HepG2 (cell line): ENCODE results near the gene ARHGAP26. TPM values are rescaled to one million over a fixed set of nuclear protein-coding genes. Genes with fewer than 3 reads are reported as not detected.

ENCODE experiments used
- ATAC-seq: fragments of 200-7000 bp; cut with Tn5 transposase; 3 replicates; pipeline ENCODE4 v1.9.1; 2020; ENCODE audit warnings: mild to moderate bottlenecking, moderate library complexity
- BruUV-seq: library from RNA; stranded (reverse); fragments of 400-500 nt; replicated peaks from 2 replicates; lab custom pipeline; 2021; lab: Mats Ljungman, UMichigan
- CTCF ChIA-PET: fragments of 300-600 bp; formaldehyde crosslinking; extraction: SDS; loops from one replicate; lab custom pipeline; 2021; ENCODE audit warnings: low total read pairs, inconsistent platforms, low intra/inter-chr PET ratio; lab: Yijun Ruan, JAX
- POLR2A ChIA-PET: fragments of 350-600 bp; sonication (Branson Sonifier 250); formaldehyde crosslinking; loops from one replicate; lab custom pipeline; 2020; ENCODE audit warnings: antibody characterized with exemption, inconsistent platforms; lab: Yijun Ruan, JAX
- DNase-seq: peaks from one replicate; pipeline ENCODE4 v3.0.0-alpha.2; 2015; ENCODE audit warnings: low spot score
- FAIRE-seq: peaks from 3 replicates; lab custom pipeline; 2011; peaks lifted over from hg19 to GRCh38; lab: Jason Lieb, UNC
- H2AFZ ChIP-seq: one replicate; pipeline ENCODE4 v1.6.1; 2011; ENCODE audit warnings: low read length, inconsistent platforms
- H3K27ac ChIP-seq: fragments of 300-600 bp; 3 replicates; pipeline ENCODE4 v1.8.0; 2011; ENCODE audit warnings: mixed run types, mild to moderate bottlenecking, mixed read lengths, low read length, inconsistent platforms; ENCODE audit not compliant: insufficient read depth; ENCODE audit errors: extremely low read length
- H3K27me3 ChIP-seq, 2 experiments: fragments of 200-600 bp in 1 of 2; 2 replicates in 1 of 2; 3 replicates in 1 of 2; pipeline versions ENCODE4 v1.6.0 to v1.8.0; 2011; ENCODE audit warnings: low read length in 2 of 2, mild to moderate bottlenecking in 2 of 2, moderate library complexity in 2 of 2, inconsistent platforms in 1 of 2; ENCODE audit not compliant: insufficient read depth in 2 of 2, control insufficient read depth in 1 of 2
- H3K36me3 ChIP-seq, 2 experiments: fragments of 200-600 bp in 1 of 2; replicated peaks in 1 of 2; 2 replicates in 1 of 2; 3 replicates in 1 of 2; pipeline versions ENCODE4 v1.5.1 to v1.8.0; 2011; ENCODE audit warnings: low read length in 2 of 2, inconsistent platforms in 1 of 2; ENCODE audit not compliant: insufficient read depth in 2 of 2, control insufficient read depth in 1 of 2
- H3K4me1 ChIP-seq: 2 replicates; pipeline ENCODE4 v1.5.1; 2012; ENCODE audit warnings: low read length, inconsistent platforms; ENCODE audit not compliant: insufficient read depth
- H3K4me2 ChIP-seq: 2 replicates; pipeline ENCODE4 v1.6.0; 2011; ENCODE audit warnings: low read depth, low read length, inconsistent platforms
- H3K4me3 ChIP-seq, 3 experiments: fragments of 200-600 bp in 1 of 3; sonication (generic), shearing (Covaris generic) in 1 of 3; replicated peaks in 1 of 3; 2 replicates each; pipeline ENCODE4 v1.5.1; 2011 to 2016; ENCODE audit warnings: low read length in 3 of 3, inconsistent platforms in 2 of 3, low read depth in 2 of 3, mild to moderate bottlenecking in 2 of 3, control low read depth in 1 of 3, mixed read lengths in 1 of 3; ENCODE audit not compliant: insufficient read depth in 1 of 3
- H3K79me2 ChIP-seq: one replicate; pipeline ENCODE4 v1.6.1; 2011; ENCODE audit warnings: low read length, inconsistent platforms; ENCODE audit not compliant: insufficient read depth
- H3K9ac ChIP-seq: 2 replicates; pipeline ENCODE4 v1.6.0; 2011; ENCODE audit warnings: mild to moderate bottlenecking, low read depth, low read length, inconsistent platforms; ENCODE audit not compliant: insufficient read depth
- H3K9me3 ChIP-seq: 2 replicates; pipeline ENCODE4 v1.5.1; 2012; ENCODE audit warnings: mild to moderate bottlenecking, low read length
- H4K20me1 ChIP-seq: 2 replicates; pipeline ENCODE4 v1.6.0; 2011; ENCODE audit warnings: inconsistent platforms, mild to moderate bottlenecking, low read length, moderate library complexity; ENCODE audit not compliant: insufficient read depth
- ARNTL ChIP-seq: sonication (generic); formaldehyde crosslinking; IDR thresholded peaks from 2 replicates; pipeline ENCODE4 v1.4.0; 2020; ENCODE audit warnings: mild to moderate bottlenecking, missing genetic modification reagents
- ASH2L ChIP-seq: fragments of 300-600, 200-600 bp; sonication (generic); IDR thresholded peaks from 2 replicates; pipeline ENCODE4 v1.7.0; 2017; ENCODE audit warnings: low read depth, mild to moderate bottlenecking, moderate library complexity, mixed read lengths, low read length; ENCODE audit not compliant: insufficient read length
- EZH2 ChIP-seq: conservative IDR thresholded peaks from 2 replicates; pipeline ENCODE4 v1.6.1; 2012; ENCODE audit warnings: mild to moderate bottlenecking, low read depth, low read length, moderate library complexity
- NCOA5 ChIP-seq: sonication (generic); formaldehyde crosslinking; IDR thresholded peaks from 2 replicates; pipeline ENCODE4 v1.4.0; 2020; ENCODE audit warnings: missing genetic modification reagents
- NFE2L1 ChIP-seq: sonication (generic); formaldehyde crosslinking; IDR thresholded peaks from 2 replicates; pipeline ENCODE4 v1.4.0; 2020; ENCODE audit warnings: missing genetic modification reagents, mild to moderate bottlenecking, borderline replicate concordance
- NFIC ChIP-seq: IDR thresholded peaks from 2 replicates; pipeline ENCODE4 v1.6.1; 2012; ENCODE audit warnings: mild to moderate bottlenecking, low read length, inconsistent platforms
- NFYB ChIP-seq: sonication (generic); formaldehyde crosslinking; IDR thresholded peaks from 2 replicates; pipeline ENCODE4 v1.4.0; 2020; ENCODE audit warnings: missing genetic modification reagents
- NPAS2 ChIP-seq: sonication (generic); formaldehyde crosslinking; IDR thresholded peaks from 2 replicates; pipeline ENCODE4 v1.8.0; 2022; ENCODE audit warnings: mild to moderate bottlenecking, missing genetic modification reagents, borderline replicate concordance
- PHB2 ChIP-seq: fragments of 450-650 bp; IDR thresholded peaks from 2 replicates; pipeline ENCODE4 v1.6.1; 2018; ENCODE audit not compliant: partially characterized antibody
- RELA ChIP-seq: sonication (generic); formaldehyde crosslinking; IDR thresholded peaks from 2 replicates; pipeline ENCODE4 v1.4.0; 2020; ENCODE audit warnings: missing genetic modification reagents
- SIN3B ChIP-seq: fragments of 150-350 bp; IDR thresholded peaks from 2 replicates; pipeline ENCODE4 v1.6.1; 2014; ENCODE audit warnings: low read length
- ZNF142 ChIP-seq: sonication (generic); formaldehyde crosslinking; IDR thresholded peaks from 2 replicates; pipeline ENCODE4 v1.4.0; 2020; ENCODE audit warnings: missing genetic modification reagents
- ZNF770 ChIP-seq: sonication (generic); formaldehyde crosslinking; IDR thresholded peaks from 2 replicates; pipeline ENCODE4 v1.5.0; 2020; ENCODE audit warnings: mild to moderate bottlenecking, missing genetic modification reagents
- ZNF878 ChIP-seq: sonication (generic); formaldehyde crosslinking; IDR thresholded peaks from 2 replicates; pipeline ENCODE4 v1.8.1; 2023; ENCODE audit warnings: mild to moderate bottlenecking, missing genetic modification reagents, moderate library complexity
- WGBS: methylation state at CpG from one replicate; pipeline ENCODE4 v1.1.6; 2017; ENCODE audit warnings: low lambda C conversion rate; 5-methylcytosine and 5-hydroxymethylcytosine counted together
- in situ Hi-C: cut with HindIII; loops from 2 replicates; pipeline ENCODE4 v1.10.0; 2017; ENCODE audit warnings: low pct_unique_long_range_greater_than_20kb; ENCODE audit not compliant: extremely low pct_ligation_motif_present
- intact Hi-C: fragments of 100-400 bp; cut with micrococcal nuclease; formaldehyde crosslinking; loops from one replicate; pipeline ENCODE4 v1.10.0; 2022; ENCODE audit not compliant: unreplicated experiment
- polyA plus RNA-seq, 8 experiments: library from polyadenylated mRNA; depleted of rRNA in 3 of 8; stranded (reverse) in 7 of 8; unstranded in 1 of 8; fragments of >200 nt; fragmentation: Illumina TruSeq in 4 of 8; extraction: Trizol in 4 of 8; gene quantifications; 2 replicates each; pipeline versions ENCODE4 v1.2.1 to v1.2.3, GENCODE V29; 2011 to 2016; ENCODE audit warnings: low read depth in 4 of 8, missing spikeins in 1 of 8, mixed read lengths in 1 of 8; ENCODE audit not compliant: insufficient read depth in 1 of 8
- total RNA-seq, 5 experiments: library from RNA; depleted of rRNA; stranded (reverse); fragments of >200 nt; fragmentation: Illumina TruSeq; extraction: Trizol; gene quantifications; 2 replicates each; pipeline ENCODE4 v1.2.3, GENCODE V29; 2016; ENCODE audit warnings: low read depth in 1 of 5

The ARHGAP26 gene
- total and polyA plus RNA-seq, 2 of the 13 experiments (the other 11 are each of a cell fraction or from before 2014, with no cell fraction given): 9.6 to 18.2 TPM

GRCh38 chr5:143021595-143021994 lies 251.4 kb downstream of the ARHGAP26 start:
- Histone ChIP-seq H3K4me1 (peaks cover 11% of the 10 kb centered on the region), H3K27me3 (no peaks in the 10 kb centered on the region), H3K79me2 (no peaks in the 10 kb centered on the region), H3K36me3 (peaks cover 2 to 6% of the 10 kb centered on the region in 2 experiments; a peak in 2 of 5 replicates), H3K4me3 (no peak overlapping the region), H3K27ac (no peak overlapping the region), H2AFZ (no peak overlapping the region), H4K20me1 (no peaks in the 10 kb centered on the region), H3K9ac (no peak overlapping the region), H3K9me3 (no peaks in the 10 kb centered on the region), H3K4me2 (no peak overlapping the region)
- ATAC-seq: no peak
- no peak for DNase-seq
- 98% methylated on average over 2 of the region's 2 CpGs for WGBS
- TF ChIP-seq RELA (CRISPR knock-in tag): no peak
- no peak for TF ChIP-seq ARNTL (CRISPR knock-in tag)
- TF ChIP-seq ZNF878 (CRISPR knock-in tag): no peak
- no peak for TF ChIP-seq SIN3B
- no peak for TF ChIP-seq ZNF770
- no peak for TF ChIP-seq NCOA5 (CRISPR knock-in tag)
- TF ChIP-seq ZNF142 (CRISPR knock-in tag): no peak
- TF ChIP-seq EZH2: no peak
- no peak for TF ChIP-seq PHB2
- no peak for TF ChIP-seq NFIC
- TF ChIP-seq ASH2L: no peak
- no peak for TF ChIP-seq NPAS2 (CRISPR knock-in tag)
- no peak for TF ChIP-seq NFE2L1
- no peak for TF ChIP-seq NFYB
- intact Hi-C loops: no loop called here
- ChIA-PET CTCF (no interaction called here), POLR2A (no interaction called here)
- no TSS peak for BruUV-seq
- no peak for FAIRE-seq
- in situ Hi-C loops: loop anchor here (10.0 kb wide), 1 partner anchor 803 kb away; no protein-coding TSS in a partner anchor
